Mucosa of rectum (tissue), 2 donors: ENCODE data around the gene CEBPZ.

Source experiments
- H3K27ac ChIP-seq, 2 donors: one replicate each; pipeline ENCODE4 v1.7.0; 2013; ENCODE audit warnings: inconsistent platforms in 2 of 2, low read depth in 2 of 2, low read length in 2 of 2
- H3K27me3 ChIP-seq, 2 donors: one replicate each; pipeline ENCODE4 v1.7.0; 2013; ENCODE audit warnings: low read length in 2 of 2; ENCODE audit not compliant: control insufficient read depth in 2 of 2, insufficient read depth in 2 of 2
- H3K36me3 ChIP-seq, 2 donors: one replicate each; pipeline ENCODE4 v1.7.0; 2013; ENCODE audit warnings: low read length in 2 of 2; ENCODE audit not compliant: control insufficient read depth in 2 of 2, insufficient read depth in 2 of 2
- H3K4me1 ChIP-seq, 2 donors: one replicate each; pipeline ENCODE4 v1.7.0; 2013; ENCODE audit warnings: low read length in 2 of 2, mild to moderate bottlenecking in 1 of 2; ENCODE audit not compliant: control insufficient read depth in 2 of 2, insufficient read depth in 2 of 2
- H3K4me3 ChIP-seq, 2 donors: one replicate each; pipeline ENCODE4 v1.7.0; 2013; ENCODE audit warnings: low read length in 2 of 2
- H3K9ac ChIP-seq, 2 donors: one replicate each; pipeline ENCODE4 v1.7.0; 2013; ENCODE audit warnings: low read length in 2 of 2, low read depth in 1 of 2, mild to moderate bottlenecking in 1 of 2
- H3K9me3 ChIP-seq, 2 donors: one replicate each; pipeline ENCODE4 v1.7.0; 2013; ENCODE audit warnings: low read length in 2 of 2; ENCODE audit not compliant: control insufficient read depth in 2 of 2
- donor health status: healthy.
- donor health status: Normal muscosa, but diverticular disease.

Gene CEBPZ

GRCh38 chr2:37231241-37232130 is at the start of gene CEBPZ, which contains the start of gene NDUFAF7:
Gene CEBPZ, minus strand, starts transcription at chr2:37231596. Its CDS starts 29 bp downstream, at chr2:37231567.
Gene NDUFAF7, plus strand, starts transcription at chr2:37231658. Its CDS starts 48 bp downstream, at chr2:37231706.
- peak within 1 kb of the TSS; percentile 90 to 91 for H3K4me3 ChIP-seq
- peak within 1 kb of the TSS; percentile 89 to 97 for H3K27ac ChIP-seq
- peak within 1 kb of the TSS; percentile 93 to 95 for H3K9ac ChIP-seq
- H3K27me3 ChIP-seq, result no peaks in the 10 kb centered on the region
- H3K9me3 ChIP-seq, result no peaks in the 10 kb centered on the region
- peaks cover 17 to 24% of the 10 kb centered on the region in 2 donors for H3K36me3 ChIP-seq
- H3K4me1 ChIP-seq, result peaks cover 20 to 22% of the 10 kb centered on the region in 2 donors

- Histone ChIP-seq H3K4me3 (no peak overlapping the region), H3K36me3 (peaks cover 33 to 41% of the 10 kb centered on the region in 2 donors), H3K4me1 (no peaks in the 10 kb centered on the region), H3K27me3 (no peaks in the 10 kb centered on the region), H3K9ac (no peak overlapping the region), H3K9me3 (no peaks in the 10 kb centered on the region), H3K27ac (no peak overlapping the region)
These were observed 44.9 kb upstream of the CEBPZ start for GRCh38 chr2:37276291-37276690.

GRCh38 chr2:37274359-37274965 is 43.1 kb upstream of the CEBPZ start:
- peaks cover 28 to 40% of the 10 kb centered on the region in 2 donors for H3K36me3 ChIP-seq
- H3K27me3 ChIP-seq, result no peaks in the 10 kb centered on the region
- no peaks in the 10 kb centered on the region for H3K9me3 ChIP-seq
- H3K9ac ChIP-seq, result no peak overlapping the region
- H3K27ac ChIP-seq, result no peak overlapping the region
- no peak overlapping the region for H3K4me3 ChIP-seq
- H3K4me1 ChIP-seq, result no peaks in the 10 kb centered on the region

- H3K4me3 ChIP-seq, result no peak overlapping the region
- H3K9ac ChIP-seq, result no peak overlapping the region
- no peaks in the 10 kb centered on the region for H3K27me3 ChIP-seq
- H3K9me3 ChIP-seq, result no peaks in the 10 kb centered on the region
- H3K36me3 ChIP-seq, result peaks cover 34 to 43% of the 10 kb centered on the region in 2 donors
- H3K27ac ChIP-seq, result no peak overlapping the region
- H3K4me1 ChIP-seq, result no peaks in the 10 kb centered on the region
These were observed 40.1 kb upstream of the CEBPZ start for GRCh38 chr2:37271376-37272067.

GRCh38 chr2:37268111-37268510 is 36.7 kb upstream of the CEBPZ start:
- no peaks in the 10 kb centered on the region for H3K4me1 ChIP-seq
- H3K27me3 ChIP-seq, result no peaks in the 10 kb centered on the region
- peaks cover 21 to 25% of the 10 kb centered on the region in 2 donors for H3K36me3 ChIP-seq
- no peaks in the 10 kb centered on the region for H3K9me3 ChIP-seq
- H3K9ac ChIP-seq, result no peak overlapping the region
- H3K4me3 ChIP-seq, result no peak overlapping the region
- no peak overlapping the region for H3K27ac ChIP-seq

GRCh38 chr2:37267685-37268084 is 36.3 kb upstream of the CEBPZ start:
- Histone ChIP-seq H3K27ac (no peak overlapping the region), H3K9me3 (no peaks in the 10 kb centered on the region), H3K4me1 (no peaks in the 10 kb centered on the region), H3K36me3 (peaks cover 20 to 23% of the 10 kb centered on the region in 2 donors), H3K4me3 (no peak overlapping the region), H3K9ac (no peak overlapping the region), H3K27me3 (no peaks in the 10 kb centered on the region)

GRCh38 chr2:37263839-37264238 is 32.4 kb upstream of the CEBPZ start:
- Histone ChIP-seq H3K27ac (no peak overlapping the region), H3K4me1 (no peaks in the 10 kb centered on the region), H3K4me3 (no peak overlapping the region), H3K9ac (no peak overlapping the region), H3K36me3 (peaks cover 9 to 25% of the 10 kb centered on the region in 2 donors), H3K27me3 (no peaks in the 10 kb centered on the region), H3K9me3 (no peaks in the 10 kb centered on the region)

GRCh38 chr2:37262522-37262921 is 31.1 kb upstream of the CEBPZ start:
- Histone ChIP-seq H3K4me1 (no peaks in the 10 kb centered on the region), H3K36me3 (peaks cover 18 to 28% of the 10 kb centered on the region in 2 donors), H3K27ac (no peak overlapping the region), H3K27me3 (no peaks in the 10 kb centered on the region), H3K9ac (no peak overlapping the region), H3K4me3 (no peak overlapping the region), H3K9me3 (no peaks in the 10 kb centered on the region)

- Histone ChIP-seq H3K9me3 (no peaks in the 10 kb centered on the region), H3K4me1 (no peaks in the 10 kb centered on the region), H3K27me3 (no peaks in the 10 kb centered on the region), H3K36me3 (peaks cover 49 to 72% of the 10 kb centered on the region in 2 donors), H3K27ac (no peak overlapping the region), H3K4me3 (no peak overlapping the region), H3K9ac (no peak overlapping the region)
These were observed 19.7 kb upstream of the CEBPZ start for GRCh38 chr2:37250869-37251740.
